HEK293T (cell line): Measurements from ENCODE around the gene NEK9.

Experiments
- CTCF ChIA-PET: fragments of 350-600 bp; formaldehyde crosslinking; extraction: SDS; loops from one replicate; lab custom pipeline; 2021; ENCODE audit warnings: antibody characterized with exemption, inconsistent platforms; lab: Yijun Ruan, JAX
- POLR2A ChIA-PET: fragments of 350-600 bp; formaldehyde crosslinking; extraction: SDS; loops from one replicate; lab custom pipeline; 2020; ENCODE audit warnings: antibody characterized with exemption, inconsistent platforms; lab: Yijun Ruan, JAX
- DNase-seq: peaks from one replicate; pipeline ENCODE4 v3.0.0; 2012; ENCODE audit warnings: mixed read lengths; ENCODE audit errors: extremely low spot score
- ARNT ChIP-seq: fragments of 450-650 bp; IDR thresholded peaks from 2 replicates; pipeline ENCODE4 v1.6.1; 2017; ENCODE audit warnings: mild to moderate bottlenecking
- BHLHE40 ChIP-seq: fragments of 450-650 bp; IDR thresholded peaks from 2 replicates; pipeline ENCODE4 v1.6.1; 2016; ENCODE audit warnings: mild to moderate bottlenecking, moderate library complexity, borderline replicate concordance
- CTBP1 ChIP-seq: fragments of 450-650 bp; IDR thresholded peaks from 2 replicates; pipeline ENCODE4 v1.6.1; 2016; ENCODE audit warnings: borderline replicate concordance
- ELF4 ChIP-seq: fragments of 450-650 bp; IDR thresholded peaks from 2 replicates; pipeline ENCODE4 v1.6.1; 2017; ENCODE audit warnings: antibody characterized with exemption
- FOXA1 ChIP-seq: fragments of 450-650 bp; IDR thresholded peaks from 2 replicates; pipeline ENCODE4 v1.6.1; 2016; ENCODE audit warnings: mild to moderate bottlenecking
- FOXK2 ChIP-seq: fragments of 450-650 bp; IDR thresholded peaks from 2 replicates; pipeline ENCODE4 v1.6.1; 2016; ENCODE audit warnings: mild to moderate bottlenecking
- FOXM1 ChIP-seq: fragments of 450-650 bp; IDR thresholded peaks from 2 replicates; pipeline ENCODE4 v1.6.1; 2017; ENCODE audit warnings: mild to moderate bottlenecking, borderline replicate concordance
- HDGF ChIP-seq: fragments of 450-650 bp; IDR thresholded peaks from 2 replicates; pipeline ENCODE4 v1.6.1; 2017; ENCODE audit warnings: antibody characterized with exemption, borderline replicate concordance
- L3MBTL2 ChIP-seq: fragments of 450-650 bp; conservative IDR thresholded peaks from 2 replicates; pipeline ENCODE4 v1.6.1; 2016; ENCODE audit warnings: mild to moderate bottlenecking
- LEF1 ChIP-seq: fragments of 450-650 bp; IDR thresholded peaks from 2 replicates; pipeline ENCODE4 v1.6.1; 2017; ENCODE audit warnings: mild to moderate bottlenecking, borderline replicate concordance
- NFRKB ChIP-seq: fragments of 450-650 bp; IDR thresholded peaks from 2 replicates; pipeline ENCODE4 v1.6.1; 2016; ENCODE audit warnings: mild to moderate bottlenecking, moderate library complexity
- PKNOX1 ChIP-seq: fragments of 450-650 bp; IDR thresholded peaks from 2 replicates; pipeline ENCODE4 v1.6.1; 2016
- SP1 ChIP-seq: fragments of 450-650 bp; IDR thresholded peaks from 2 replicates; pipeline ENCODE4 v1.6.1; 2017
- SUZ12 ChIP-seq: fragments of 450-650 bp; IDR thresholded peaks from 2 replicates; pipeline ENCODE4 v1.6.1; 2016; ENCODE audit warnings: mild to moderate bottlenecking
- TARDBP ChIP-seq: fragments of 450-650 bp; IDR thresholded peaks from 2 replicates; pipeline ENCODE4 v1.6.1; 2016
- ZNF384 ChIP-seq: fragments of 450-650 bp; IDR thresholded peaks from 2 replicates; pipeline ENCODE4 v1.6.1; 2016

The NEK9 gene

GRCh38 chr14:75150150-75150549 is 23.3 kb upstream of the NEK9 start:
- DNase-seq, result no peak
- TF ChIP-seq CTBP1 (no peak), ELF4 (no peak), TARDBP (no peak), HDGF (no peak), L3MBTL2 (no peak), SP1 (no peak), FOXM1 (no peak)
- POLR2A ChIA-PET, result no interaction called here

GRCh38 chr14:75147423-75148071 is 20.7 kb upstream of the NEK9 start:
- ChIA-PET CTCF (no interaction called here), POLR2A (no interaction called here)
- no peak for DNase-seq
- TF ChIP-seq L3MBTL2 (no peak), FOXA1 (no peak), HDGF (no peak), NFRKB (no peak)

More at GRCh38 chr14:75150150-75150549, 23.3 kb upstream of the NEK9 start:
- CTCF ChIA-PET, result no interaction called here

- CTCF ChIA-PET, result no interaction called here
- no peak for DNase-seq
- POLR2A ChIA-PET, result no interaction called here
- TF ChIP-seq ARNT, result no peak
- no peak for TF ChIP-seq L3MBTL2
Observed at GRCh38 chr14:75144944-75145343, 18.1 kb upstream of the NEK9 start.

- DNase-seq, result no peak
- ChIA-PET POLR2A (interaction anchor here (1.8 kb wide), 1 partner anchor 17 kb away, joined by 5 read pairs; the partner anchor contains the start of gene NEK9), CTCF (no interaction called here)
- TF ChIP-seq TARDBP (no peak), HDGF (no peak), ARNT (no peak), FOXK2 (no peak), NFRKB (no peak), PKNOX1 (no peak), SUZ12 (no peak), FOXA1 (no peak), SP1 (no peak), LEF1 (no peak), ZNF384 (no peak), L3MBTL2 (no peak), FOXM1 (no peak), CTBP1 (no peak)
Observed at GRCh38 chr14:75143761-75144527, 17.1 kb upstream of the NEK9 start.

GRCh38 chr14:75142494-75142893 is 15.6 kb upstream of the NEK9 start:
- TF ChIP-seq LEF1 (no peak), PKNOX1 (peak; percentile 64), CTBP1 (no peak), SUZ12 (no peak), HDGF (no peak), BHLHE40 (no peak), L3MBTL2 (no peak), ELF4 (no peak)
- ChIA-PET POLR2A (interaction anchor here (1.1 to 1.8 kb wide), 2 partner anchors 16 to 117 kb away, joined by 4 to 5 read pairs; partner anchors contain the start of gene NEK9), CTCF (interaction anchor here (1.0 kb wide), 1 partner anchor 156 kb away, joined by 3 read pairs; no protein-coding TSS in a partner anchor)
- no peak for DNase-seq

GRCh38 chr14:75141967-75142366 is 15.1 kb upstream of the NEK9 start:
- CTCF ChIA-PET, result interaction anchor here (0.8 to 1.0 kb wide), 2 partner anchors 53 to 157 kb away, joined by 3 to 4 read pairs; no protein-coding TSS in a partner anchor
- peak; percentile 25 for DNase-seq
- POLR2A ChIA-PET, result interaction anchor here (1.1 to 1.8 kb wide), 2 partner anchors 15 to 117 kb away, joined by 4 to 5 read pairs; partner anchors contain the start of gene NEK9
- TF ChIP-seq TARDBP (no peak), LEF1 (no peak), HDGF (no peak), SP1 (no peak), FOXA1 (no peak), FOXM1 (no peak), BHLHE40 (no peak)

GRCh38 chr14:75141062-75141461 is 14.2 kb upstream of the NEK9 start:
- no peak for TF ChIP-seq L3MBTL2
- no peak for TF ChIP-seq NFRKB
- TF ChIP-seq FOXM1, result no peak
- no peak for TF ChIP-seq TARDBP
- no peak for TF ChIP-seq ELF4
- TF ChIP-seq SUZ12, result no peak
- TF ChIP-seq ARNT, result no peak
- TF ChIP-seq PKNOX1, result no peak
- no peak for TF ChIP-seq ZNF384
- TF ChIP-seq HDGF, result no peak
- TF ChIP-seq LEF1, result no peak
- TF ChIP-seq FOXK2, result no peak
- TF ChIP-seq SP1, result no peak
- no peak for TF ChIP-seq BHLHE40
- POLR2A ChIA-PET, result no interaction called here
- DNase-seq, result no peak
- CTCF ChIA-PET, result no interaction called here
